Measurements from ENCODE around the gene LRRC14B.

The LRRC14B gene

DNA sequence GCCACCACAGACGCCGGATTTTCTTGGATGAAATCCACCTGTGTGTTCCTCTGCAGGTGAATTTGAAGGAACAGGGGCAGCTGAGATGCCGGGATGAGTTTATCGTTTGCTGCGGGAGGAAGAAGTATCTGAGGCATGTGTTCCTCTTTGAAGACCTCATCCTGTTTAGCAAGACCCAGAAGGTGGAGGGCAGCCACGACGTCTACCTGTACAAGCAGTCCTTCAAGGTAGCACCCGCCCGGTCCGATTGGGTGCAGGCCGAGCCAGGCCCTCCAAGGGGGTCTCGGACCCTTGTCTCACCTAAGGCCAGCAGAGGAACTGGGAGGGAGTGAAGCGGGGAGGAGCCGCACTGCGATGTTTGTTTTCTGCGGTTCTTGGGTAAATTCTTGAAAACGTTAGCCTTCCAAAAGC, 18.4 kb upstream of the LRRC14B start:
- Histone ChIP-seq H3K27me3 (replicated peaks) (no peaks in the 10 kb centered on the region), H3K4me3 (ENCODE audit: low read depth, low read length) (no peak overlapping the region), H3K36me3 (replicated peaks) (no peaks in the 10 kb centered on the region), H3K27ac (no peak overlapping the region)
- DNase-seq: no peak
- in situ Hi-C loops (cut with HindIII; ENCODE audit: low pct_ligation_motif_present, low sequenced_read_pairs): no loop called here
- TF ChIP-seq, protein P1, sequence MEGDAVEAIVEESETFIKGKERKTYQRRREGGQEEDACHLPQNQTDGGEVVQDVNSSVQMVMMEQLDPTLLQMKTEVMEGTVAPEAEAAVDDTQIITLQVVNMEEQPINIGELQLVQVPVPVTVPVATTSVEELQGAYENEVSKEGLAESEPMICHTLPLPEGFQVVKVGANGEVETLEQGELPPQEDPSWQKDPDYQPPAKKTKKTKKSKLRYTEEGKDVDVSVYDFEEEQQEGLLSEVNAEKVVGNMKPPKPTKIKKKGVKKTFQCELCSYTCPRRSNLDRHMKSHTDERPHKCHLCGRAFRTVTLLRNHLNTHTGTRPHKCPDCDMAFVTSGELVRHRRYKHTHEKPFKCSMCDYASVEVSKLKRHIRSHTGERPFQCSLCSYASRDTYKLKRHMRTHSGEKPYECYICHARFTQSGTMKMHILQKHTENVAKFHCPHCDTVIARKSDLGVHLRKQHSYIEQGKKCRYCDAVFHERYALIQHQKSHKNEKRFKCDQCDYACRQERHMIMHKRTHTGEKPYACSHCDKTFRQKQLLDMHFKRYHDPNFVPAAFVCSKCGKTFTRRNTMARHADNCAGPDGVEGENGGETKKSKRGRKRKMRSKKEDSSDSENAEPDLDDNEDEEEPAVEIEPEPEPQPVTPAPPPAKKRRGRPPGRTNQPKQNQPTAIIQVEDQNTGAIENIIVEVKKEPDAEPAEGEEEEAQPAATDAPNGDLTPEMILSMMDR (IDR thresholded peaks at IDR 0.05; ENCODE audit: low read depth, low read length, missing control alignments): no peak

DNA sequence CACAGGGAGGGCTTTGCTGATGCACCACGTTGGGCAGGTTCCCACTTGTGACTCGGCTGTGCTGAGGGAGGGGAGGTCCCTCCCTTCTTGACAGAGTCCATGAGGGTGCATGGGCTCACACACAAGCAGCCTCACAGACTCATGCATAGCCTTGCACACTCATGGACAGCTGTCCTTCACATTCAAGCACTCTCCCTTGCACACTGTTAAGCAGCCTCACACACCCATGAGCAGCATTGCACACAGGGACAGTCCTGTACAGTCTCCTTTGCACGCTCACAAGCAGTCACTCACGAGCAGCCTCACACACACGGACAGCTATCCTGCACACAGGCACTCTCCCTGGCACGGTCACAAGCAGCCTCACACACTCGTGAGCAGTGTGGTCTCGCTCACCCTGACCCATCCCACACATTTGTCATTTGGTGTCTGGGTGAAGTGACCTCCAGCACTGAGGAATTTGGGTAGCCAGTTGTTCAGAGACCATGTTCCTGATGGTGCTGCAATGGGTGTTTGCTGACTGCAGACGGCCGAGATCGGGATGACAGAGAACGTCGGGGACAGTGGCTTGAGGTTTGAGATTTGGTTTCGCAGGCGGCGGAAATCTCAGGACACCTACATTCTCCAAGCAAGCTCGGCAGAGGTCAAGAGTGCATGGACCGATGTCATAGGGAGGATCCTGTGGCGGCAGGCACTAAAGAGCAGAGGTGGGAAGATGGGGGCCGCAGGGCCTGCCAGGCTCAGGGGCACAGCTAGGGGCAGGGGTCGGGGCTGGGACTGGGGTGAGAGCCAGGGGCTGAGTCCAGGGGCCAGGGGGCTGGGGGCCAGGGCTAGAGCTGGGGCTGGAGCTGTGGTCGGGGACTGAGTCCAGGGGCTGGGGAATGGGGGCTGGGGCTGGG, 17.7 kb upstream of the LRRC14B start:
- Histone ChIP-seq H3K4me3 (ENCODE audit: low read depth, low read length) (no peak overlapping the region), H3K27me3 (replicated peaks) (no peaks in the 10 kb centered on the region)
- TF ChIP-seq, protein P1 (IDR thresholded peaks at IDR 0.05; ENCODE audit: low read depth, low read length, missing control alignments): no peak

DNA sequence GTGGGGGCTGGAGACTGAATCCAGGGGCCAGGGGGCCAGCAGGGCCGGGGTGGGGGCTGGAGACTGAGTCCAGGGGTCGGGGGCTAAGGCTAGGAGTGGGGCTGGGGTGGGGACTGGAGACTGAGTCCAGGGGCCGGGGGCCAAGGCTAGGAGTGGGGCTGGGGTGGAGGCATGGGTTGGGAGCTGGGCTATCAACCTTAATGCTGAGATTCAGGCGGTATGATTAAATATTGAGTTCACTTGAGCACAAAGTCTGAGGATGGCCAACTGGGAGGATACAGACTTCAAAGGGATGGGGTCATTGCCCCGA, 17.0 kb upstream of the LRRC14B start:
- in situ Hi-C loops (cut with HindIII; ENCODE audit: low pct_ligation_motif_present, low sequenced_read_pairs): no loop called here

More for the DNA sequence above, 17.7 kb upstream of the LRRC14B start:
- DNase-seq: no peak
- no peaks in the 10 kb centered on the region for H3K36me3 ChIP-seq (replicated peaks)
- no peak overlapping the region for H3K27ac ChIP-seq
- in situ Hi-C loops (cut with HindIII; ENCODE audit: low pct_ligation_motif_present, low sequenced_read_pairs): no loop called here

DNA sequence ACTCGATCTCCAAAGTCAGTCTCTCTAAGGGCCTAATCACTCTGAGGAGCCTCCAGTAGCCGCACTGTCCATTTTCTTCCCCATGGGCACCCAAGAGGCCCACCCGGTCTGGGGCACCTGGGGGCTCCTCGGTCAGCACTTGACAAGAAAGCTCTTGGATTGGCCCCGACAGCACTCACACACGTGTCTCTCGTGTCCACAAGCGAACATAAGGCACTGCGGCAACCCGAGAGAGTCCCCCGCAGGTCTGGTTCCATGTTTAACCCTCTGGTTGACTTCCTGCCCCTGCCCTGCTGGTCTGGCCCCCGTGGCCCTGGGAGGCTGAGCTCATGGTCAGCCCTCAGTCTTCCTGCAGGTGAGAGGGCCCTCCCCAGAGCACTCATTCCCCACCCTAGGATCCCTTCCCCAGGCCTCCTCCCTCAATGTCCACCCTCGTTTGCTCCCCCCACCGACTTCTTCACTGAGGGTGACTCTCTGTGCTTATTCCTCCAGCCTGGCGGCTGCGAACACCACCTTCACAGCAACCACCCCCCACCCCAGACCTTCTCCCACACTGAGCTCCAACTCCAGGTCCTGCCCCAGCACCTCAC, 16.3 kb upstream of the LRRC14B start:
- no peaks in the 10 kb centered on the region for H3K36me3 ChIP-seq (replicated peaks)
- no peak overlapping the region for H3K27ac ChIP-seq
- in situ Hi-C loops (cut with HindIII; ENCODE audit: low pct_ligation_motif_present, low sequenced_read_pairs): no loop called here
- DNase-seq: no peak
- no peaks in the 10 kb centered on the region for H3K27me3 ChIP-seq (replicated peaks)
- TF ChIP-seq, protein P1 (IDR thresholded peaks at IDR 0.05; ENCODE audit: low read depth, low read length, missing control alignments): no peak
- no peak overlapping the region for H3K4me3 ChIP-seq (ENCODE audit: low read depth, low read length)

More for the DNA sequence above, 17.0 kb upstream of the LRRC14B start:
- TF ChIP-seq, protein P1 (IDR thresholded peaks at IDR 0.05; ENCODE audit: low read depth, low read length, missing control alignments): no peak
- Histone ChIP-seq H3K27ac (no peak overlapping the region), H3K36me3 (replicated peaks) (no peaks in the 10 kb centered on the region), H3K4me3 (ENCODE audit: low read depth, low read length) (no peak overlapping the region), H3K27me3 (replicated peaks) (no peaks in the 10 kb centered on the region)
- no peak for DNase-seq

DNA sequence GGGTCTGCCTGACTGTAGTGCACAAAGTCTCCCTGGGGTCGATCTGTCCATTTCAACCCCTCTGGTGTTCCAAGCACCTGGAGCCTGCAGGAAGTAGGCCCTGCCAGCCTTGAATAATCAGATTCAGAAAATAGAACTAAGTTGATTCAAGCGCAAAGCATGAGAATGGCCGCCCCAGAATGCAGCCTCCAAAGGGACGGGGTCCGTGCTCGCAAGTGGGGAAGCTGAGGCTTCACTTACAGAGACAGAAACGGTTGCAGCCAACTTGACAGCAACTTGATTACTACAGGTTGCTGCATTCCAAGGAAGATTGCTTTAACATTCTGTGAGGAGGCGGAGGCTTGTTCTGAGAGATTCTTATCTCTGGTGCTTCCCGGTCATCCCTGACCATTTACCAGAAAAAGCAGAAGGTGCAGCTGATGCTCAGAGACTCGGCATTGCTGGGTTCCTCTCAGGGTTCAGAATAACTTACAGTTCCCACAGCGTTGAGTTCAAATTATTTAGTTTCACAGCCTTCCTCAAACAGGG, 14.9 kb upstream of the LRRC14B start:
- Histone ChIP-seq H3K4me3 (ENCODE audit: low read depth, low read length) (no peak overlapping the region), H3K27ac (no peak overlapping the region), H3K27me3 (replicated peaks) (no peaks in the 10 kb centered on the region), H3K36me3 (replicated peaks) (no peaks in the 10 kb centered on the region)
- TF ChIP-seq, protein P1 (IDR thresholded peaks at IDR 0.05; ENCODE audit: low read depth, low read length, missing control alignments): no peak
- in situ Hi-C loops (cut with HindIII; ENCODE audit: low pct_ligation_motif_present, low sequenced_read_pairs): no loop called here
- DNase-seq: no peak
